DND-41 (cell line): ENCODE measurements around the gene MYO16.

Source experiments
- CTCF ChIP-seq: IDR thresholded peaks from 2 replicates; pipeline ENCODE4 v1.5.1; 2012; ENCODE audit warnings: borderline replicate concordance, low read length, moderate library complexity, mild to moderate bottlenecking; ENCODE audit not compliant: poor library complexity, severe bottlenecking; ENCODE audit errors: extremely low read depth
- EZH2 ChIP-seq: IDR thresholded peaks from 3 replicates; pipeline ENCODE4 v1.6.1; 2012; ENCODE audit warnings: borderline replicate concordance, low read depth, mild to moderate bottlenecking, moderate library complexity, low read length, inconsistent platforms; ENCODE audit not compliant: severe bottlenecking

GRCh38 chr13:108760129-108760528, 130.7 kb downstream of the MYO16 start:
- TF ChIP-seq CTCF (no peak), EZH2 (no peak)
